ENCODE measurements around the gene RYR3. TPM values are rescaled to one million over a fixed set of nuclear protein-coding genes. Genes with fewer than 3 reads are reported as not detected.
A peak's percentile ranks its signal among the peaks of the same experiment; 100 is the strongest.

RYR3 gene
- total RNA-seq, 1 donor from 2014 or later = 2.2 TPM

GRCh38 chr15:33500432-33501195, 189.8 kb downstream of the RYR3 start:
- Mint-ChIP-seq H3K4me3 (no peak overlapping the region), H3K36me3 (no peaks in the 10 kb centered on the region), H3K27me3 (peaks cover 64% of the 10 kb centered on the region), H3K27ac (no peak overlapping the region), H3K9me3 (peaks cover 5% of the 10 kb centered on the region), H3K4me1 (ENCODE audit: unreplicated experiment) (no peaks in the 10 kb centered on the region)
- TF ChIP-seq CTCF (conservative IDR thresholded peaks at IDR 0.05) = no peak
- no peak for DNase-seq (ENCODE audit: extremely low spot score, unreplicated experiment)

GRCh38 chr15:33503681-33504080, 192.9 kb downstream of the RYR3 start:
- H3K27ac Mint-ChIP-seq = no peak overlapping the region
- peaks cover 37% of the 10 kb centered on the region for H3K27me3 Mint-ChIP-seq
- no peak for DNase-seq (ENCODE audit: extremely low spot score, unreplicated experiment)
- H3K4me1 Mint-ChIP-seq (ENCODE audit: unreplicated experiment) = peaks cover 6% of the 10 kb centered on the region
- no peak overlapping the region for H3K4me3 Mint-ChIP-seq
- H3K36me3 Mint-ChIP-seq = no peaks in the 10 kb centered on the region
- no peak for TF ChIP-seq CTCF (conservative IDR thresholded peaks at IDR 0.05)
- peaks cover 5% of the 10 kb centered on the region for H3K9me3 Mint-ChIP-seq

- Mint-ChIP-seq H3K36me3 (no peaks in the 10 kb centered on the region), H3K27me3 (peaks cover 17% of the 10 kb centered on the region), H3K27ac (peak overlapping the region; percentile 29), H3K9me3 (peaks cover 5% of the 10 kb centered on the region), H3K4me1 (ENCODE audit: unreplicated experiment) (peaks cover 6% of the 10 kb centered on the region), H3K4me3 (no peak overlapping the region)
- no peak for DNase-seq (ENCODE audit: extremely low spot score, unreplicated experiment)
- TF ChIP-seq CTCF (conservative IDR thresholded peaks at IDR 0.05) = no peak
These were observed 196.1 kb downstream of the RYR3 start for GRCh38 chr15:33506781-33507296.

- Mint-ChIP-seq H3K36me3 (no peaks in the 10 kb centered on the region), H3K4me1 (ENCODE audit: unreplicated experiment) (peaks cover 6% of the 10 kb centered on the region), H3K4me3 (no peak overlapping the region), H3K27ac (no peak overlapping the region), H3K27me3 (peaks cover 19% of the 10 kb centered on the region), H3K9me3 (peaks cover 5% of the 10 kb centered on the region)
- DNase-seq (ENCODE audit: extremely low spot score, unreplicated experiment) = no peak
- TF ChIP-seq CTCF (conservative IDR thresholded peaks at IDR 0.05) = no peak
These were observed 197.9 kb downstream of the RYR3 start for GRCh38 chr15:33508703-33509102.

GRCh38 chr15:33515121-33515520, 204.4 kb downstream of the RYR3 start:
- Mint-ChIP-seq H3K27ac (no peak overlapping the region), H3K4me3 (no peak overlapping the region), H3K9me3 (no peaks in the 10 kb centered on the region), H3K36me3 (no peaks in the 10 kb centered on the region), H3K4me1 (ENCODE audit: unreplicated experiment) (peaks cover 21% of the 10 kb centered on the region), H3K27me3 (peaks cover 18% of the 10 kb centered on the region)
- no peak for TF ChIP-seq CTCF (conservative IDR thresholded peaks at IDR 0.05)
- no peak for DNase-seq (ENCODE audit: extremely low spot score, unreplicated experiment)

Data from type B pancreatic cell (in vitro differentiated cells).